Vagina (tissue), 2 donors: ENCODE data around the gene HIGD2A. TPM values are rescaled to one million over a fixed set of nuclear protein-coding genes. Genes with fewer than 3 reads are reported as not detected.
A peak's percentile ranks its signal among the peaks of the same experiment; 100 is the strongest.

Source experiments
- DNase-seq, 2 donors: peaks; one replicate each; pipeline ENCODE4 v3.0.0-alpha.2; 2017; ENCODE audit errors: extremely low spot score in 2 of 2
- H3K27ac ChIP-seq: fragments of 200-600 bp; sonication (generic); one replicate; pipeline ENCODE4 v1.5.1; 2019
- H3K27me3 ChIP-seq: fragments of 200-600 bp; sonication (generic); one replicate; pipeline ENCODE4 v1.5.1; 2019
- H3K36me3 ChIP-seq, 2 donors: fragments of 200-600 bp; sonication (generic); one replicate each; pipeline ENCODE4 v1.5.1; 2017 to 2019
- H3K4me1 ChIP-seq: fragments of 200-600 bp; sonication (generic); one replicate; pipeline ENCODE4 v1.5.1; 2019
- H3K4me3 ChIP-seq, 2 donors: fragments of 200-600 bp; sonication (generic); 1 replicate in 1 of 2; 2 replicates in 1 of 2; pipeline ENCODE4 v1.5.1; 2016 to 2019
- H3K9me3 ChIP-seq: fragments of 200-600 bp; sonication (generic); one replicate; pipeline ENCODE4 v1.5.1; 2019
- CTCF ChIP-seq, 3 experiments: fragments of 450-650 bp in 2 of 3; fragments of 200-600 bp in 1 of 3; sonication (generic) in 1 of 3; IDR thresholded peaks; one replicate each; pipeline ENCODE4 v1.5.1; 2017 to 2019; ENCODE audit warnings: antibody characterized with exemption in 3 of 3, mild to moderate bottlenecking in 2 of 3, moderate library complexity in 2 of 3
- POLR2A ChIP-seq, 2 donors: fragments of 450-650 bp; IDR thresholded peaks; one replicate each; pipeline ENCODE4 v1.6.1; 2017; ENCODE audit warnings: antibody characterized with exemption in 2 of 2, mild to moderate bottlenecking in 2 of 2, moderate library complexity in 2 of 2
- POLR2AphosphoS5 ChIP-seq, 2 donors: sonication (generic); formaldehyde crosslinking; IDR thresholded peaks; one replicate each; pipeline ENCODE4 v1.9.0; 2017; ENCODE audit warnings: antibody characterized with exemption in 2 of 2, mild to moderate bottlenecking in 2 of 2, low read depth in 1 of 2; ENCODE audit not compliant: insufficient read depth in 1 of 2
- intact Hi-C: fragments of 100-400 bp; cut with DNase I; formaldehyde crosslinking; loops from one replicate; pipeline ENCODE4 v1.15.1; 2023
- total RNA-seq: library from RNA; depleted of rRNA; stranded (reverse); fragments of >200 nt; gene quantifications from one replicate; pipeline ENCODE4 v1.2.3, GENCODE V29; 2016

HIGD2A gene
- total RNA-seq, 1 donor from 2014 or later, result 124 TPM

- TF ChIP-seq POLR2AphosphoS5 (IDR thresholded peaks at IDR 0.05; ENCODE audit: insufficient read depth in 1 of 2, low read depth in 1 of 2), result no peak
- no peak for TF ChIP-seq CTCF (IDR thresholded peaks at IDR 0.05)
- TF ChIP-seq POLR2A (IDR thresholded peaks at IDR 0.05), result no peak
- no peak for DNase-seq
- Histone ChIP-seq H3K27ac (peak overlapping the region; percentile 95), H3K4me1 (peaks cover 45% of the 10 kb centered on the region), H3K9me3 (no peaks in the 10 kb centered on the region), H3K36me3 (no peaks in the 10 kb centered on the region), H3K4me3 (peak overlapping the region; percentile 94 to 97), H3K27me3 (no peaks in the 10 kb centered on the region)
- intact Hi-C loops, result loop anchor here (5.0 kb wide), 1 partner anchor 125 kb away; no protein-coding TSS in a partner anchor
Observed at GRCh38 chr5:176416965-176417364, 28.4 kb downstream of the HIGD2A start.

GRCh38 chr5:176418251-176418650 is 29.7 kb downstream of the HIGD2A start:
- intact Hi-C loops, result loop anchor here (5.0 kb wide), 1 partner anchor 124 kb away; no protein-coding TSS in a partner anchor
- H3K4me1 ChIP-seq, result peaks cover 32% of the 10 kb centered on the region
- no peaks in the 10 kb centered on the region for H3K9me3 ChIP-seq
- H3K27ac ChIP-seq, result no peak overlapping the region
- H3K4me3 ChIP-seq, result no peak overlapping the region
- no peak for DNase-seq
- TF ChIP-seq POLR2AphosphoS5 (IDR thresholded peaks at IDR 0.05; ENCODE audit: insufficient read depth in 1 of 2, low read depth in 1 of 2) (no peak), POLR2A (IDR thresholded peaks at IDR 0.05) (no peak), CTCF (IDR thresholded peaks at IDR 0.05) (no peak)
- no peaks in the 10 kb centered on the region for H3K36me3 ChIP-seq
- H3K27me3 ChIP-seq, result no peaks in the 10 kb centered on the region

- DNase-seq, result no peak
- no peak for TF ChIP-seq POLR2AphosphoS5 (IDR thresholded peaks at IDR 0.05; ENCODE audit: insufficient read depth in 1 of 2, low read depth in 1 of 2)
- no peak for TF ChIP-seq CTCF (IDR thresholded peaks at IDR 0.05)
- no peak for TF ChIP-seq POLR2A (IDR thresholded peaks at IDR 0.05)
Observed at GRCh38 chr5:176420086-176420485, 31.5 kb downstream of the HIGD2A start.

GRCh38 chr5:176420972-176421544 is 32.5 kb downstream of the HIGD2A start:
- H3K27ac ChIP-seq, result no peak overlapping the region
- no peaks in the 10 kb centered on the region for H3K9me3 ChIP-seq
- H3K27me3 ChIP-seq, result no peaks in the 10 kb centered on the region
- no peak overlapping the region for H3K4me3 ChIP-seq
- intact Hi-C loops, result no loop called here
- no peak for DNase-seq
- H3K4me1 ChIP-seq, result peaks cover 8% of the 10 kb centered on the region
- no peak for TF ChIP-seq CTCF (IDR thresholded peaks at IDR 0.05)
- no peak for TF ChIP-seq POLR2AphosphoS5 (IDR thresholded peaks at IDR 0.05; ENCODE audit: insufficient read depth in 1 of 2, low read depth in 1 of 2)
- TF ChIP-seq POLR2A (IDR thresholded peaks at IDR 0.05), result no peak
- no peaks in the 10 kb centered on the region for H3K36me3 ChIP-seq

More at GRCh38 chr5:176420086-176420485, 31.5 kb downstream of the HIGD2A start:
- Histone ChIP-seq H3K9me3 (no peaks in the 10 kb centered on the region), H3K36me3 (no peaks in the 10 kb centered on the region), H3K4me1 (peaks cover 14% of the 10 kb centered on the region), H3K27ac (no peak overlapping the region), H3K27me3 (no peaks in the 10 kb centered on the region), H3K4me3 (no peak overlapping the region)
- intact Hi-C loops, result no loop called here

- intact Hi-C loops, result no loop called here
- Histone ChIP-seq H3K9me3 (no peaks in the 10 kb centered on the region), H3K27ac (no peak overlapping the region), H3K4me1 (no peaks in the 10 kb centered on the region), H3K27me3 (no peaks in the 10 kb centered on the region), H3K36me3 (no peaks in the 10 kb centered on the region), H3K4me3 (no peak overlapping the region)
- TF ChIP-seq CTCF (IDR thresholded peaks at IDR 0.05) (no peak), POLR2A (IDR thresholded peaks at IDR 0.05) (no peak), POLR2AphosphoS5 (IDR thresholded peaks at IDR 0.05; ENCODE audit: insufficient read depth in 1 of 2, low read depth in 1 of 2) (no peak)
- no peak for DNase-seq
Observed at GRCh38 chr5:176424181-176424580, 35.6 kb downstream of the HIGD2A start.
